ENCODE results near the gene XYLT1. TPM values are rescaled to one million over a fixed set of nuclear protein-coding genes. Genes with fewer than 3 reads are reported as not detected.

The XYLT1 gene
- total RNA-seq, 2 donors from 2014 or later = 5.1 to 19.3 TPM

DNA sequence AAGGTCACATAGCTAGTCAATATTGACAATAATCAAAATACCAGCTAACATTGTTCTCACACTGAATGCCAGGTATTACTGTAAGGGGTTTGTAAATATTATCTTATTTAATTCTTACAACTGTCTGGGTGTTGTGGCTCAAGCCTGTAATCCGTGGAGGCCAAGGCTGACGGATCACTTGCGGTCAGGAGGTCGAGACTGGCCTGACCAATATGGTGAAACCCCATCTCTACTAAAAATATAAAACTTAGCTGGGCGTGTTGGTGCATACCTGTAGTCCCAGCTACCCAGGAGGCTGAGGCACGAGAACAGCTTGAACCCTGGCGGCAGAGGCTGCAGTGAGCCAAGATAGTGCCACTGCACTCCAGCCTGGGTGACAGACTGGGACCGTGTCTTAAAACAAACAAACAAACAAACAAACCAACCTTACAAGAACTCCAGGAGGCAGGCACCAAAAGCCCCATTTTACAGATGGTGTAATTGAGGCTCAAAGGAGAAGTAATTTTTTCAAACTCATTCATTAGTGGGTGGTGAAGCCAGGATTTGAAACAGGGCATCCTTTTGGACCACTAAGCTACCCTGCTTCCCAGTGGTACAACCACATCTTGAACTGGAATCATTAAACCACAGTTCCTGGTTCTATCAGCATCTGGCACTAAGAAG is 104.3 kb downstream of the XYLT1 start:
- TF ChIP-seq POLR2AphosphoS5 (IDR thresholded peaks at IDR 0.05) = no peak
- TF ChIP-seq POLR2A (IDR thresholded peaks at IDR 0.05) = no peak
- Histone ChIP-seq H3K4me3 (no peak overlapping the region), H3K27ac (no peak overlapping the region), H3K4me1 (replicated peaks) (no peaks in the 10 kb centered on the region), H3K9me3 (no peaks in the 10 kb centered on the region), H3K36me3 (no peaks in the 10 kb centered on the region), H3K27me3 (replicated peaks; ENCODE audit: insufficient read depth) (no peaks in the 10 kb centered on the region)
- DNase-seq (ENCODE audit: low spot score) = no peak
- 90% methylated on average over 8 of the region's 8 CpGs for WGBS
- intact Hi-C loops (cut with DNase I) = no loop called here

DNA sequence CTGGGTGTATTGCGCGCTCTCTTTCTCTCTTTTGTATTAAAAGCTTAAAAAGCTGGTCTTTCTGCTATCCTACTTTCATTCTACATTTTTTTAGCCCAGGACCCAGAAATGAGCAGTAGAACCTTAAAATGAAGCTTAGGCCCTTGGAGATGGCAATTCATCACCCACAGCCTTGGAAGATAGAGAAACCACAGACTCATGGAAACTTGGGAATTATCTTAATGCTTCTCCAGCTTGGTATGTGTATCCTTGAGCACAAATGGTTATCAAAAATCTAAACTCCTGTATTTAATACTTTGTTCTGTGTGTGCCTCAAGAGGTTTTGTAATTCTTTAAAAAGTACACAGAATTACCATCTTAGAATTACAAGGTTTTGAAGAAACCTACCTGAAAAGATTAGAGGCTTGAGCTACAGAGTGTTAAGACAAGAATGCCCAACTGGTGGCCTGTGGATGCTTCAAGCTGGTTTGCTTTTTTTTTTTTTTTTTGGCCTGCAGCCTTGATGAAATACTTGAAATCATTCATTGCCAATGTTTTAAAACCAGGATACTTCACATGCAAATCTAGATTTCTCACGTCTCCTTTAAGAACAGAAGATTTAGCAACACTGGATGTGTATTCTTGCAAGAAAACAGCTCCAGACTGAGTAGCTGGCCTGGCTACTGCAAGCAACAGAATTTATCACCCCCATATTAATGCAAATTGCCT is 105.0 kb downstream of the XYLT1 start:
- DNase-seq (ENCODE audit: low spot score) = no peak
- Histone ChIP-seq H3K9me3 (no peaks in the 10 kb centered on the region), H3K27me3 (replicated peaks; ENCODE audit: insufficient read depth) (no peaks in the 10 kb centered on the region), H3K4me3 (no peak overlapping the region), H3K4me1 (replicated peaks) (no peaks in the 10 kb centered on the region), H3K27ac (peak overlapping the region in 1 of 2 donors; percentile 27), H3K36me3 (no peaks in the 10 kb centered on the region)
- whole genome bisulfite sequencing = 76% methylated on average over 3 of the region's 3 CpGs
- no peak for TF ChIP-seq POLR2AphosphoS5 (IDR thresholded peaks at IDR 0.05)
- TF ChIP-seq POLR2A (IDR thresholded peaks at IDR 0.05) = no peak
- TF ChIP-seq, protein P1, sequence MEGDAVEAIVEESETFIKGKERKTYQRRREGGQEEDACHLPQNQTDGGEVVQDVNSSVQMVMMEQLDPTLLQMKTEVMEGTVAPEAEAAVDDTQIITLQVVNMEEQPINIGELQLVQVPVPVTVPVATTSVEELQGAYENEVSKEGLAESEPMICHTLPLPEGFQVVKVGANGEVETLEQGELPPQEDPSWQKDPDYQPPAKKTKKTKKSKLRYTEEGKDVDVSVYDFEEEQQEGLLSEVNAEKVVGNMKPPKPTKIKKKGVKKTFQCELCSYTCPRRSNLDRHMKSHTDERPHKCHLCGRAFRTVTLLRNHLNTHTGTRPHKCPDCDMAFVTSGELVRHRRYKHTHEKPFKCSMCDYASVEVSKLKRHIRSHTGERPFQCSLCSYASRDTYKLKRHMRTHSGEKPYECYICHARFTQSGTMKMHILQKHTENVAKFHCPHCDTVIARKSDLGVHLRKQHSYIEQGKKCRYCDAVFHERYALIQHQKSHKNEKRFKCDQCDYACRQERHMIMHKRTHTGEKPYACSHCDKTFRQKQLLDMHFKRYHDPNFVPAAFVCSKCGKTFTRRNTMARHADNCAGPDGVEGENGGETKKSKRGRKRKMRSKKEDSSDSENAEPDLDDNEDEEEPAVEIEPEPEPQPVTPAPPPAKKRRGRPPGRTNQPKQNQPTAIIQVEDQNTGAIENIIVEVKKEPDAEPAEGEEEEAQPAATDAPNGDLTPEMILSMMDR (IDR thresholded peaks at IDR 0.05) = no peak
- intact Hi-C loops (cut with DNase I) = no loop called here

DNA sequence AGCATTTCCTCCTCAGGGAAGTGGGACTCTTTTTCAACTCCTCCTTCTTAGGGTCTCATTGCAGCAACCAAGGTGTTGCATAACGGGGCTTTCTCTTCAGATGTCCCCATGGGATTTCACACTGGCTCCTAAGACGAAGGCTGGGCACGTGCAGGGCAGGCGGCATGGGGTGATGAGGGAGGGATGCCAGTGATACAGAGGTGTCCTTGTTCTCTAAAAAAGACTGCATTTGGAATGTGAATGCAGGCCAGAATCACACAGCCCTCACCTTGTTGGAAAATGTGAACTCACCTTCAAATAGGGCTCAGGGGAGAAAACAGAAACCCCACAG is 105.6 kb downstream of the XYLT1 start:
- Histone ChIP-seq H3K27ac (peak overlapping the region in 1 of 2 donors; percentile 27), H3K4me1 (replicated peaks) (no peaks in the 10 kb centered on the region), H3K27me3 (replicated peaks; ENCODE audit: insufficient read depth) (no peaks in the 10 kb centered on the region), H3K4me3 (no peak overlapping the region), H3K9me3 (no peaks in the 10 kb centered on the region), H3K36me3 (no peaks in the 10 kb centered on the region)
- intact Hi-C loops (cut with DNase I) = no loop called here
- 69% methylated on average over 4 of the region's 4 CpGs for WGBS
- TF ChIP-seq, protein P1 (IDR thresholded peaks at IDR 0.05) = no peak
- no peak for TF ChIP-seq POLR2AphosphoS5 (IDR thresholded peaks at IDR 0.05)
- no peak for TF ChIP-seq POLR2A (IDR thresholded peaks at IDR 0.05)
- DNase-seq (ENCODE audit: low spot score) = no peak

DNA sequence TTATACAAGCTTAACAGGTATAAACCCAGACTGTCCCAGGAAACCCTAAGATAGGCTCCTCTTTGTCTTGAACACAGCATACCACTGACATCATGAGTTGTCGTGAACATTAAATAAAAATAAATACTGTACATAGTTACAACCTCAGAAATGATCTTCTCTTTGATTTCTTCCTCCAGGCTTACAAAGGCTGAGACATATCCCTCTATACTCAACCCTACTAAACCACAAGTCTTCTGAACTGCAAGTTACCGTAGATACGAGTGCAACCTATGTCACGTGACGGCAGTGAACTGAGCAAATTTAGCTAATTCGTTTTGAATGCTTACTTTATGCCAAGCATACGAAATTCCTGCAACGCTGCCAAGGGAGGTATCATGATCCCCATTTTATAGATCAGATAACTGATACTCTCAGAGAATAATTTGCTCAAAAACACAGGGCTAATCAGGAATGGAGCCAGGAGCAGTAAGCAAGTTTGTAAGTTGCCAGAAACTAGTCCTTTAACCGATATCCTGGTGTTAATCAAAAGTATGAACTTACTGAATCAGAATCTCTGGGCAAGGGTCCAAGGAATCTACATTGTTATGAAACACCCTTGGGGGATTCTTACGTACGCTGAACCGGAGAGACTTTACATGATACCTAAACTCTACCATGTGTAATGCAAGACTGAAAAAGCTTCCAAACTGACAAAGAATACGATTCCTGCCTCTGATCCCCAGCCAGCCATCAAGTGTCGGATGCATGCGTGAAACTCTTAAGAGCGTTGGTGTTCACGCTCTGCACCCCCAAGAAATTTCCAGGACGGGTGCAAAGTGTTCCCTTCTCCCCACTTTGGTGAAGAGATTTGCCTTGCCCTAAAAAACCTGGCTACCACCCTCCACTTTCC is 106.2 kb downstream of the XYLT1 start:
- intact Hi-C loops (cut with DNase I) = loop anchor here (5.0 kb wide), 1 partner anchor 103 kb away; no protein-coding TSS in a partner anchor

More for the DNA sequence above, 106.2 kb downstream of the XYLT1 start:
- DNase-seq (ENCODE audit: low spot score) = peak; percentile 53
- H3K36me3 ChIP-seq = no peaks in the 10 kb centered on the region
- H3K4me1 ChIP-seq (replicated peaks) = no peaks in the 10 kb centered on the region
- WGBS = 17% methylated on average over 18 of the region's 18 CpGs
- H3K27me3 ChIP-seq (replicated peaks; ENCODE audit: insufficient read depth) = no peaks in the 10 kb centered on the region
- H3K9me3 ChIP-seq = no peaks in the 10 kb centered on the region
- TF ChIP-seq POLR2AphosphoS5 (IDR thresholded peaks at IDR 0.05) = peak; percentile 53
- TF ChIP-seq, protein P1 (IDR thresholded peaks at IDR 0.05) = no peak
- no peak overlapping the region for H3K27ac ChIP-seq
- H3K4me3 ChIP-seq = no peak overlapping the region
